Measurements from ENCODE around the gene INPP5D.
"Not testable (repeated sequence)": the region's sequence is repeated elsewhere in the genome, so short reads cannot be mapped to it uniquely, and the experiment has no call there.

INPP5D gene

GRCh38 chr2:233056961-233057605, 3.1 kb upstream of the INPP5D start:
- DNase-seq, result no peak

DNA sequence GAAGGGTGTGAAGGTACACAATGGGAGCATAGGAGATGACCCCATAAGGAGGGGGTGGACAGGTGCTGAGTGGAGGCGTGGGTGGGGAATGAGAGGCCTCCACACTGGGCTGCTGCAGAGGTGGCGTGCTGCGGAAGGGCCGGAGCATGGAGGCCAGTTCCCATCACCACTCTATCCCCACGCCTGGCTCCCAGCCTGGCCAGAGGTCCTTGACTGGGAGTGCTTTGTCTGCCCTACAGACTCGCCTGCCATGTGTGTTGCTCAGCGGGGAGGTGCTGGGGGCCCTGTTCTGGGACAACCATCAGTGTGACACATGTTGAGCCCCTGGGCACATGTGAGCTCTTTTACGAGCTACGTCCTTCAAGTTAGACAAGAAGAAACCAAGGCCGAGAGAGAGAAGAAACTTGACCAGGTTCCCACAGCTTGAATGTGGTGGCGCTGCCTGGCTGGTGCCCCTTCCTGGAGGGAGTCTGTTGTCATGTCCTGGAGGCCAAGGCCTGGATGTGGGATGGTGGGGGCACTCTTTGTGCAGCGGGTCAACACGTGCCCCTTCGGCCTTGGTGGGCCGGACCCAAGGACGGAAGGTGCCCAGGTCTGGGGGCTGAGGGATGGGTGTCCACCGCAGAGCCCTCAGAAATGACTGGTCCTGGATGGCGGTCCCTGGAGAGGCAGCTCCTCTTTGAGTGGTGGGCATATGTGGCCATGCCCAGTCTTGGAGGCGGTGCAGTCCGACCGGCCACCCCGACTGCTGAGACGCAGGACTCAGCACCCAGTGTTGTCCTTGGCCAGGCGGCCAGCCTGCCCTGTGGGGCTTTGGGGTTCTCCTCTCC, 1.2 kb upstream of the INPP5D start:
- no peak for DNase-seq

- DNase-seq, result no peak
Measured at GRCh38 chr2:233059547-233059796, 670 bp upstream of the INPP5D start.

DNA sequence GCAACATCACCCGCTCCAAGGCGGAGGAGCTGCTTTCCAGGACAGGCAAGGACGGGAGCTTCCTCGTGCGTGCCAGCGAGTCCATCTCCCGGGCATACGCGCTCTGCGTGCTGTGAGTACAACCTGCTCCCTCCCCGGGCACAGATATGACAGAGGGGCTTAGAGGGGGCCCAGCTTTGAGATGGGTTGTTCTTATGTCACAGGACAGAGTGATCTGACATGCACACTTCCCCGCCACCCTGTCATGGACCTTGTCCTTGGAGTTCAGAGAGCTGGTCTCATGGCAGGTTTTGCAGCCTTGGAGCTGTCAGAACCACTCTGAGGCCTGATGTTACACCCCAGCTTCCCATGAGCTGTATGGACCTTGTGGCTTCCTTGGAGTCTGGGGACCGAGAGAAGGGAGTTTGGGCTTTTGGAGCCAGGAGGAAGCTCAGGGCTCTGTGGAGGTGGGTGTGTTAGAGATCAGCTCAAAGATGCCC, 398 bp downstream of the INPP5D start:
- no peak for DNase-seq

DNA sequence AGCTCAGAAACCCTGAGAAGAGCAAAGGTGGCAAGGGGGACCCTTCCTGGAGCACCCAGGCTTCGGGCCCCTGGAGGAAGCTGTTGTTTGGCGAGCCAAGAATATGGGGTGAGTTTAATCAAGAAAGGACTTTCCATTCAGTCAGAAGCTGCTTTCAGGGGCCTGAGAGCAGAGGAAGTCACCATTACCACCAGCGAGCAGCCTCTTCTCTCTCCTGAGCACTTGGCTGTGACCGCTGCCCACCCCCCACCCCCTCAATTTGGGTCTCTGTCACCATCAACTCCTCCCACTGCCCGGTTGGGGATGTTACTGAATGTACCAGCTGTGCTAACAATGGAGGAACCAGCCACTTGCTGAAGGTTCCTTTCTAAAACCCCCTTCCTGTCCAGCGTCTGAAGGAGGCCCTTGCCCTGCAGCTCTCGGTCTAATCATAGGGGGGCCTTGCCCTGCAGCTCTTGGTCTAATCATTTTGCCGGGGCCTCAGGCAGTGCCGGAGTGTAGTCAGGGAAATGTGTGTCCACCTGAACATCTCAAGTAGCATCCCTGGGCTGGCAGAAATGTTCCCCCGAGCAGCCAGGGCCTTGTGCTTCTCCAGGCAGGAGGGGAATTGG, 943 bp downstream of the INPP5D start:
- DNase-seq, result no peak

DNA sequence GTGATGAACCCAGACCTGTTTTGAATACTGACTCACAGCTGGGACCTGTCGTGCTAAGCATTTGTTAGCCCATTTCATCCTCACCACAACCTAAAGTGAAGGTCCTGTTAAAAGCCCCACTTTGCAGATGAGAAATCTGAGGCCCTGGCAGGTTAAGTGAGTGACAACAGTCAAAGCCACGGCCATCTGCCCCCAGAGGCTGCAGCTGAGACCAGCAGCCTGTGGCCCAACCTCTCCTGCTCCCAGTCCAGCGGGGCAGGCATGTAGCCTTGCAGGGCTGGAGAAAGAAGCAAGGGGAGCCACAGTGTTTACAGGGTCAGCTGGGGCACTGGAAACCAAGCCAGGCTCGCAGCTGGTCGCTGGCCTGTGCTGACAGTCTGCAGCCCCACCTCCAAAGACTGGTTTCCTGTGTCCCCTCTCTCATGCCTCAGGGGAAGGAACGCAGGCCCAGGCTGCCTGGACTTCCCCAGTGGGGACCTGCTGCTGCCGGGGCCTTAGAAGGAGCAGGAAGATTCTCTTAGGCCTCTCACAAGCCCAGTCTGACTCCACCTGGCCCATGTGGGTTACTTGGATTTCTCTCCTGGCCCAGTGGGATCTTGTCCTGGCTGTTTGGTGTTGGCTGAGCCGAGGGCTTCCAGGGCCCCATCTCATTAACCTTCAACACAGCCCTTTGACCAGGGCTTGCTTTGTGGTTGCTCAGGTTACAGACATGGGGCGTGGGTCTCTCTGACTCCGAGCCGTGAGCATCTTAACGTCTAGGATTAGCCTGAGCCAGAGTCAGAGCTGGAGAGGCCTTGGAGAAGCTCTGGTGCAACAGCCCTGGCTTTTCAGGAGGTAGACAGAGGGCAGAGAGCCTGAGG, 1.7 kb downstream of the INPP5D start:
- no peak for DNase-seq

GRCh38 chr2:233062451-233062850, 2.3 kb downstream of the INPP5D start:
- no peak for DNase-seq

GRCh38 chr2:233062946-233063268, 2.8 kb downstream of the INPP5D start:
- no peak for DNase-seq

DNA sequence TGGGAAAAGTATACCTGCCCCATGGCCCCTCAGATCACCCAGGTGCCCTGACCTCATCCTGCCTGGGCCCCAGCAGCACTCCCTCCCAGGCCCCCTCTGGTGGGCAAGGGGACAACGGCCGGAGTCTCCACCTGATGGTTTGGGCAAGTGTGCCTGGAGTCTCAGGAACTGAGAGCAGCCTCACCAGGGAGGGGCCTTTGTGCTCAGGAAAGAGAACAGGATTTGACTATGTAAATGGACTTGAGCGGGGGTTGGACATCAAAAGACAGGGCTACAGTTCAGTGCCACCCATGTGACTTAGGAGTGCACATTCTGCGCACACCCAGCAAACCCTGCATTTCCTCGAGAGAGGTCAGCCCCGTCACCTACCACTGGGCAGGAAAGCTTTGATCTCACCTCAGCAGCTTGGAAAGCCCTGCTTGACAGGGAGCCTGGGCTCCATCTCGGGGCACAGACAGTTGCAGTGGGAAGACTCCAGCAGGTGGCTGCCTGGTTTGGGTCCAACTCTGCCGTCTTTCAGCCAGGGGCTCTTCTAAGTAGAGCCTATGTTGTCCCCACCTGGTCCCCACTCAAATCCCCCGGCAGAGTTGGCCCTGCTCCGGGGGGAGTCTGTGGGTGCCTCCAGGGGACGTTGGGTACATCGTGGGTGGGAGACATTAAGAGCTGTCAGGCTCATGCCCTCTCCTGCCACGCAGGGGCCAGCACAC, 3.3 kb downstream of the INPP5D start:
- DNase-seq, result no peak

DNA sequence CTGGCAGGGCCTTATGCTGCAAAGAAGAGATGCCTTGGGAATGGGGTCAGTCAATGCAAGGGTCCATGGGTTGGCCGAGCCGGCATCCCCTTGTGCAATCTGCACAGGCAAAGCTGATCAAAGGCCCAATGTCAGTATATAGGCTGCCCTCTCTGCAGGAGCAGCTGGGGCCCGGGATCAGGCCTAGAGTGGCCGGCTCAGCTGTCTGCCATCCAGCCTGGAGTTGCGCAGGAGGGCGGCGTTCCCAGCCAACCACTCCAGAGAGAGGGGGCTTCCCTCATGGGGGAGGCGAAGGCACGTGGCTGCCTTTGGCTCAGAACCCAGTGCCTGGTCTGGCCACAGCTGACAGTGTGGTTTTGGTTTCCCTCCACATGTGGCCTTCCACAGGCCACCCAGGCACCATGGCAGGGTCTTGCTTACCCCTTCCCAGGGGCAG, 3.9 kb downstream of the INPP5D start:
- no peak for DNase-seq

GRCh38 chr2:233064530-233065199, 4.5 kb downstream of the INPP5D start:
- DNase-seq, result no peak

DNA sequence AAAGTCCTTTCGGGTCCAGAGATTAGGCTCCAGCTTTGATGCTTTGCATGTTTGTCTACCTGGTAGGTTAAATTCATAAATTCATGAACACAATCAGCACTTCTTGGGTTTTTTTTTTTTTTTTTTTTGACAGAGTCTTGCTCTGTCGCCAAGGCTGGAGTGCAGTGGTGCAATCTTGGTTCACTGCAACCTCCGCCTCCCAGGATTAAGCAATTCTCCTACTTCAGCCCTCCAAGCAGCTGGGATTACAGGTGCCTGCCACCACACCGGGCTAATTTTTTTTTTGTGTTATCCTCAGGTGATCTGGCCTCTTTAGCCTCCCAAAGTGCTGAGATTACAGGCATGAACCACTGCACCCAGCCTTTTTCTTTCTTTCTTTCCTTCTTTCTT, 5.1 kb downstream of the INPP5D start:
- not testable (repeated sequence) for DNase-seq

DNA sequence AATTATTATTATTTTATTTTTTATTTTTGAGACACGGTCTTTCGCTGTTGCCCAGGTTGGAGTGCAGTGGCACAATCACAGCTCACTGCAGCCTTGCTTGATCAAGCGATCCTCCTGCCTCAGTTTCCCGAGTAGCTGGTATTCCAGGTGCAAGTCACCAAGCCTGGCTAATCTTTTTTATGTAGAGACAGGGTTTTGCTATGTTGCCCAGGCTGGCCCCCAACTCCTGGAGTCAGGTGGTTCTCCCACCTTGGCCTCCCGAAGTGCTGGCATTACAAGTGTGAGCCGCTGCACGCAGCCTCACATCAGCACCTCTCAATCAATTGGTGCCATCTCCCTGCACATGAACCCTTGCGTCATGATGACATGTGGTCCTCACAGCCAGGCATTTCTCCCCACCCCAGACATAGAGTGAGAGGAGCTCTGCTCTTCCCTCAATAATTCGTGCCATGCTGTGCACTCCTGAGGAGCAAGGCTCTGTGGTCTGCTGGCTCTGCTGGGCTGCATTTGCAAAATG, 5.9 kb downstream of the INPP5D start:
- no peak for DNase-seq

- DNase-seq, result no peak
Measured at GRCh38 chr2:233068762-233069418, 8.7 kb downstream of the INPP5D start.

- no peak for DNase-seq
Measured at GRCh38 chr2:233072838-233073237, 12.7 kb downstream of the INPP5D start.

DNA sequence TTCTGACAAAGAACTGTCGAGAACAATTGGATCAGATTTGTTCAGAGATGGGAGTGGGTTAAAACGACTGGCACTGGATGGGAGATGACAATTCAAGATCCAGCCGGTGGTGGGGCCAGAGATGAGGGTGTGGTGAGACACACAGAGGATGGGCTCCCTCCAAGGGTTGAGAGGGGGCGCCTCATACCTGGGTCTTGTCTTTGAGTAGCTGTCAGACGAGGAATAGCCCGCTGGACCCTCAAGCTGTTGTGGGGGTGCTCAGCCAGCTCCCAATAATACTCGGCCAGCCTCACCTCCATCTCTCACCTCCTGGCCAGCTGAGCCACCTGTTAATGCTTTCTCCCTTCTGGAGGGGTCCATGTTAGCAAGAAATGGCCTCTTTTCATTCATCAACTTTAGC, 14.0 kb downstream of the INPP5D start:
- DNase-seq, result no peak

- no peak for DNase-seq
Measured at GRCh38 chr2:233075141-233075965, 15.2 kb downstream of the INPP5D start.

DNA sequence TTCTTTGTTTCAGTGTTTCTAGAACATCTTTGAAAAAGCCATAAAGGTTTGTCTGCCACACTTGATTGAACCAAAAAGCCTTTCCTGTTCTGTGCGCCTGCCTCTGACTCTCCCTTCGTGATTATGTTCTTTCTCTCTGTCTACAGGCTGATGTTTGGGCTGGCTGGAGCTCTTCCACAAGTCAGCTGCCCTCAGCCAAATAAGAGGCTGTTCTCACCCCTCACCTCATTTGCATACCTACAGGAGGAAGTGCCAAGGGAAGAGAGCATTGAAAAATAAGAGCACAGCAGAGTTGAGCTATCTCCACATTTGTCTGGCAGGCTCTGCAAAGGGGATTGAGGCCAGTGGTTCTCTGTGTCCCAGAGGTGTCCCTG, 15.8 kb downstream of the INPP5D start:
- no peak for DNase-seq

GRCh38 chr2:233076749-233077148, 16.6 kb downstream of the INPP5D start:
- DNase-seq, result no peak

GRCh38 chr2:233079473-233079877, 19.3 kb downstream of the INPP5D start:
- no peak for DNase-seq

Data from NCI-H1105 (cell line).